ENCODE results near the gene SYT12. TPM values are rescaled to one million over a fixed set of nuclear protein-coding genes. Genes with fewer than 3 reads are reported as not detected.
A peak's percentile ranks its signal among the peaks of the same experiment; 100 is the strongest.

Gene SYT12
- total and polyA plus RNA-seq, 2 of the 13 experiments (the other 11 are each of a cell fraction or from before 2014, with no cell fraction given), result 0.01 to 0.02 TPM

DNA sequence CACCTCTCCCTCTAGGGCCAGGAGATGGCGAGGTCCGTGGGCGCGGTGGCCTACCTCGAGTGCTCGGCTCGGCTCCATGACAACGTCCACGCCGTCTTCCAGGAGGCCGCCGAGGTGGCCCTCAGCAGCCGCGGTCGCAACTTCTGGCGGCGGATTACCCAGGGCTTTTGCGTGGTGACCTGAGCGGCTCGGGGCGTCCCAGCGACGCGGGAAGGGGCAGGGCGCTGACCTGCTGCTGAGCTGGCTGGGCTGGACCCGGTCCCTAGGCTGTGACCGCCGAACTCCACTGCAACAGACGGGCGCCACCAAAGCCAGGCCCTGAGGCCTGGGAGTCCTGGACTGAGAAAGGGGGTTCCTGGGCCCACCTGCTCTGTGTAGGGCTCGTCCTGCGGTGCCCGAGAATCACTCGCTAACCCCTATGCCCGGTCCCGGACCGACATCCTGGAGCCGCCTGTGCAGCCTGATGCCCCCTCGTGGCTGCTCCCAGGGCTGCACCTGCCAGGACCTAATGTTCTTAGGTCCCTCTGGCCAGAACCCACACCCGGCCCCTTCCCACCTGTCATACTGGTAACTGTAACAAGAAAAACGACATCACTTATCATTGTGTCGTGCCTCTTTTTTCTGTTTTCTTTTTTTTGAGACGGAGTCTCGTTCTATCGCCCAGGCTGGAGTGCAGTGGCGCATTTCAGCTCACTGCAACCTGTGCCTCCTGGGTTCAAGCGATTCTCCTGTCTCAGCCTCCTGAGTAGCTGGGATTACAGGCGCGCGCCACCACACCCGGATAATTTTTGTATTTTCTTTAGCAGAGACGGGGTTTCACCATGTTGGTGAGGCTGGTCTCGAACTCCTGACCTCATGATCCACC is 48.7 kb downstream of the SYT12 start (continued):
- no peak for TF ChIP-seq PTBP1 (IDR thresholded peaks at IDR 0.05; ENCODE audit: low read depth, low read length, poor library complexity, severe bottlenecking)
- TF ChIP-seq KDM5A (IDR thresholded peaks at IDR 0.05; ENCODE audit: borderline replicate concordance, low read length), result no peak
- TF ChIP-seq, protein P1, sequence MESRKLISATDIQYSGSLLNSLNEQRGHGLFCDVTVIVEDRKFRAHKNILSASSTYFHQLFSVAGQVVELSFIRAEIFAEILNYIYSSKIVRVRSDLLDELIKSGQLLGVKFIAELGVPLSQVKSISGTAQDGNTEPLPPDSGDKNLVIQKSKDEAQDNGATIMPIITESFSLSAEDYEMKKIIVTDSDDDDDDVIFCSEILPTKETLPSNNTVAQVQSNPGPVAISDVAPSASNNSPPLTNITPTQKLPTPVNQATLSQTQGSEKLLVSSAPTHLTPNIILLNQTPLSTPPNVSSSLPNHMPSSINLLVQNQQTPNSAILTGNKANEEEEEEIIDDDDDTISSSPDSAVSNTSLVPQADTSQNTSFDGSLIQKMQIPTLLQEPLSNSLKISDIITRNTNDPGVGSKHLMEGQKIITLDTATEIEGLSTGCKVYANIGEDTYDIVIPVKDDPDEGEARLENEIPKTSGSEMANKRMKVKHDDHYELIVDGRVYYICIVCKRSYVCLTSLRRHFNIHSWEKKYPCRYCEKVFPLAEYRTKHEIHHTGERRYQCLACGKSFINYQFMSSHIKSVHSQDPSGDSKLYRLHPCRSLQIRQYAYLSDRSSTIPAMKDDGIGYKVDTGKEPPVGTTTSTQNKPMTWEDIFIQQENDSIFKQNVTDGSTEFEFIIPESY (CRISPR knock-in tag; IDR thresholded peaks at IDR 0.05), result peak; percentile 38
- TF ChIP-seq, protein P2, sequence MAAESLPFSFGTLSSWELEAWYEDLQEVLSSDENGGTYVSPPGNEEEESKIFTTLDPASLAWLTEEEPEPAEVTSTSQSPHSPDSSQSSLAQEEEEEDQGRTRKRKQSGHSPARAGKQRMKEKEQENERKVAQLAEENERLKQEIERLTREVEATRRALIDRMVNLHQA (CRISPR knock-in tag; IDR thresholded peaks at IDR 0.05), result no peak
- TF ChIP-seq KDM5B (CRISPR knock-in tag; IDR thresholded peaks at IDR 0.05; ENCODE audit: borderline replicate concordance), result peak; percentile 72; the same call in 1 of the 2 replicates
- TF ChIP-seq TEAD3 (CRISPR knock-in tag; optimal IDR thresholded peaks at IDR 0.05; ENCODE audit: borderline replicate concordance), result no peak
- TF ChIP-seq RCOR2 (CRISPR knock-in tag; IDR thresholded peaks at IDR 0.05), result no peak
- TF ChIP-seq CCDC6 (CRISPR knock-in tag; IDR thresholded peaks at IDR 0.05), result no peak
- TF ChIP-seq, protein P3, sequence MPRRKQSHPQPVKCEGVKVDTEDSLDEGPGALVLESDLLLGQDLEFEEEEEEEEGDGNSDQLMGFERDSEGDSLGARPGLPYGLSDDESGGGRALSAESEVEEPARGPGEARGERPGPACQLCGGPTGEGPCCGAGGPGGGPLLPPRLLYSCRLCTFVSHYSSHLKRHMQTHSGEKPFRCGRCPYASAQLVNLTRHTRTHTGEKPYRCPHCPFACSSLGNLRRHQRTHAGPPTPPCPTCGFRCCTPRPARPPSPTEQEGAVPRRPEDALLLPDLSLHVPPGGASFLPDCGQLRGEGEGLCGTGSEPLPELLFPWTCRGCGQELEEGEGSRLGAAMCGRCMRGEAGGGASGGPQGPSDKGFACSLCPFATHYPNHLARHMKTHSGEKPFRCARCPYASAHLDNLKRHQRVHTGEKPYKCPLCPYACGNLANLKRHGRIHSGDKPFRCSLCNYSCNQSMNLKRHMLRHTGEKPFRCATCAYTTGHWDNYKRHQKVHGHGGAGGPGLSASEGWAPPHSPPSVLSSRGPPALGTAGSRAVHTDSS (CRISPR knock-in tag; conservative IDR thresholded peaks at IDR 0.05), result no peak
- TF ChIP-seq, protein P4, sequence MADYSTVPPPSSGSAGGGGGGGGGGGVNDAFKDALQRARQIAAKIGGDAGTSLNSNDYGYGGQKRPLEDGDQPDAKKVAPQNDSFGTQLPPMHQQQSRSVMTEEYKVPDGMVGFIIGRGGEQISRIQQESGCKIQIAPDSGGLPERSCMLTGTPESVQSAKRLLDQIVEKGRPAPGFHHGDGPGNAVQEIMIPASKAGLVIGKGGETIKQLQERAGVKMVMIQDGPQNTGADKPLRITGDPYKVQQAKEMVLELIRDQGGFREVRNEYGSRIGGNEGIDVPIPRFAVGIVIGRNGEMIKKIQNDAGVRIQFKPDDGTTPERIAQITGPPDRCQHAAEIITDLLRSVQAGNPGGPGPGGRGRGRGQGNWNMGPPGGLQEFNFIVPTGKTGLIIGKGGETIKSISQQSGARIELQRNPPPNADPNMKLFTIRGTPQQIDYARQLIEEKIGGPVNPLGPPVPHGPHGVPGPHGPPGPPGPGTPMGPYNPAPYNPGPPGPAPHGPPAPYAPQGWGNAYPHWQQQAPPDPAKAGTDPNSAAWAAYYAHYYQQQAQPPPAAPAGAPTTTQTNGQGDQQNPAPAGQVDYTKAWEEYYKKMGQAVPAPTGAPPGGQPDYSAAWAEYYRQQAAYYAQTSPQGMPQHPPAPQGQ (CRISPR knock-in tag; IDR thresholded peaks at IDR 0.05; ENCODE audit: borderline replicate concordance), result no peak
- TF ChIP-seq SOX6 (IDR thresholded peaks at IDR 0.05), result no peak
- peak; percentile 46; the same call in 1 of the 2 replicates for TF ChIP-seq SOX6 (CRISPR knock-in tag; IDR thresholded peaks at IDR 0.05)
- TF ChIP-seq MBD4 (IDR thresholded peaks at IDR 0.05; ENCODE audit: borderline replicate concordance, low read length), result no peak
- no peak for TF ChIP-seq SNAPC2 (CRISPR knock-in tag; IDR thresholded peaks at IDR 0.05)
- TF ChIP-seq ZNF563 (CRISPR knock-in tag; IDR thresholded peaks at IDR 0.05), result no peak
- TF ChIP-seq, protein P5, sequence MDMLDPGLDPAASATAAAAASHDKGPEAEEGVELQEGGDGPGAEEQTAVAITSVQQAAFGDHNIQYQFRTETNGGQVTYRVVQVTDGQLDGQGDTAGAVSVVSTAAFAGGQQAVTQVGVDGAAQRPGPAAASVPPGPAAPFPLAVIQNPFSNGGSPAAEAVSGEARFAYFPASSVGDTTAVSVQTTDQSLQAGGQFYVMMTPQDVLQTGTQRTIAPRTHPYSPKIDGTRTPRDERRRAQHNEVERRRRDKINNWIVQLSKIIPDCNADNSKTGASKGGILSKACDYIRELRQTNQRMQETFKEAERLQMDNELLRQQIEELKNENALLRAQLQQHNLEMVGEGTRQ (IDR thresholded peaks at IDR 0.05; ENCODE audit: low read depth, low read length), result no peak
- TF ChIP-seq, protein P5 (CRISPR knock-in tag; IDR thresholded peaks at IDR 0.05; ENCODE audit: borderline replicate concordance), result no peak
- TF ChIP-seq STAG1 (CRISPR knock-in tag; IDR thresholded peaks at IDR 0.05), result peak; percentile 68
- TF ChIP-seq, protein P6, sequence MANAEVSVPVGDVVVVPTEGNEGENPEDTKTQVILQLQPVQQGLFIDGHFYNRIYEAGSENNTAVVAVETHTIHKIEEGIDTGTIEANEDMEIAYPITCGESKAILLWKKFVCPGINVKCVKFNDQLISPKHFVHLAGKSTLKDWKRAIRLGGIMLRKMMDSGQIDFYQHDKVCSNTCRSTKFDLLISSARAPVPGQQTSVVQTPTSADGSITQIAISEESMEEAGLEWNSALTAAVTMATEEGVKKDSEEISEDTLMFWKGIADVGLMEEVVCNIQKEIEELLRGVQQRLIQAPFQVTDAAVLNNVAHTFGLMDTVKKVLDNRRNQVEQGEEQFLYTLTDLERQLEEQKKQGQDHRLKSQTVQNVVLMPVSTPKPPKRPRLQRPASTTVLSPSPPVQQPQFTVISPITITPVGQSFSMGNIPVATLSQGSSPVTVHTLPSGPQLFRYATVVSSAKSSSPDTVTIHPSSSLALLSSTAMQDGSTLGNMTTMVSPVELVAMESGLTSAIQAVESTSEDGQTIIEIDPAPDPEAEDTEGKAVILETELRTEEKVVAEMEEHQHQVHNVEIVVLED (CRISPR knock-in tag; IDR thresholded peaks at IDR 0.05; ENCODE audit: borderline replicate concordance), result 0 out of 2 replicates have a peak, but pooled peaks have one; percentile 21

All from HepG2 (cell line).